Neural progenitor cell (in vitro differentiated cells): ENCODE results near the gene FCAR. TPM values are rescaled to one million over a fixed set of nuclear protein-coding genes. Genes with fewer than 3 reads are reported as not detected.
"Not testable (repeated sequence)": the region's sequence is repeated elsewhere in the genome, so short reads cannot be mapped to it uniquely, and the experiment has no call there.

Experiments used
- DNase-seq: peaks from one replicate; pipeline ENCODE4 v3.0.0-alpha.2; 2016; ENCODE audit warnings: low spot score
- H2AFZ ChIP-seq: fragments of 200-600 bp; sonication (generic); replicated peaks from 2 replicates; pipeline ENCODE4 v1.6.1; 2016; ENCODE audit warnings: antibody characterized with exemption
- H3F3A ChIP-seq: fragments of 200-600 bp; sonication (generic); 2 replicates; pipeline ENCODE4 v1.6.1; 2016; ENCODE audit warnings: antibody characterized with exemption, low read depth
- H3K27ac ChIP-seq: fragments of 200-600 bp; sonication (generic); 2 replicates; pipeline ENCODE4 v1.5.1; 2016; ENCODE audit warnings: mild to moderate bottlenecking
- H3K27me3 ChIP-seq: fragments of 200-600 bp; sonication (generic); 2 replicates; pipeline ENCODE4 v1.6.1; 2016; ENCODE audit warnings: mild to moderate bottlenecking, moderate library complexity
- H3K36me3 ChIP-seq: fragments of 200-600 bp; sonication (generic); 2 replicates; pipeline ENCODE4 v1.5.1; 2016
- H3K4me1 ChIP-seq: fragments of 200-600 bp; sonication (generic); 2 replicates; pipeline ENCODE4 v1.6.1; 2016; ENCODE audit warnings: mixed run types
- H3K4me2 ChIP-seq: fragments of 200-600 bp; sonication (generic); 2 replicates; pipeline ENCODE4 v1.6.1; 2016
- H3K4me3 ChIP-seq: fragments of 200-600 bp; sonication (generic); 2 replicates; pipeline ENCODE4 v1.5.1; 2016
- H3K79me2 ChIP-seq: fragments of 200-600 bp; sonication (generic); 2 replicates; pipeline ENCODE4 v1.6.1; 2016; ENCODE audit warnings: low read depth
- H3K9ac ChIP-seq: fragments of 200-600 bp; sonication (generic); 2 replicates; pipeline ENCODE4 v1.6.1; 2016
- H3K9me3 ChIP-seq: fragments of 200-600 bp; sonication (generic); 2 replicates; pipeline ENCODE4 v1.5.1; 2016; ENCODE audit warnings: low read depth
- H4K20me1 ChIP-seq: fragments of 200-600 bp; sonication (generic); 2 replicates; pipeline ENCODE4 v1.6.1; 2016; ENCODE audit warnings: low read depth
- H3K27ac Mint-ChIP-seq: 3 replicates; pipeline ENCODE4 v1.8.0; 2021; ENCODE audit warnings: mixed read lengths
- H3K27me3 Mint-ChIP-seq: 2 replicates; pipeline ENCODE4 v1.8.0; 2022; ENCODE audit warnings: low read depth, mild to moderate bottlenecking, inconsistent platforms, moderate library complexity, mixed read lengths; ENCODE audit not compliant: insufficient read depth
- H3K36me3 Mint-ChIP-seq: 3 replicates; pipeline ENCODE4 v1.8.0; 2021; ENCODE audit warnings: mixed read lengths
- H3K4me1 Mint-ChIP-seq: 3 replicates; pipeline ENCODE4 v1.8.0; 2021; ENCODE audit warnings: mixed read lengths
- H3K4me3 Mint-ChIP-seq: 3 replicates; pipeline ENCODE4 v1.8.0; 2021; ENCODE audit warnings: mild to moderate bottlenecking, moderate library complexity, mixed read lengths
- H3K9me3 Mint-ChIP-seq: 3 replicates; pipeline ENCODE4 v1.8.0; 2020; ENCODE audit warnings: mixed read lengths
- CTCF ChIP-seq: fragments of 200-600 bp; sonication (generic); IDR thresholded peaks from 2 replicates; pipeline ENCODE4 v1.5.1; 2017; ENCODE audit warnings: antibody characterized with exemption, mild to moderate bottlenecking
- EZH2 ChIP-seq: fragments of 200-600 bp; sonication (generic); IDR thresholded peaks from 2 replicates; pipeline ENCODE4 v1.6.1; 2017; ENCODE audit warnings: antibody characterized with exemption, mild to moderate bottlenecking, moderate library complexity
- EZH2phosphoT487 ChIP-seq: fragments of 200-600 bp; sonication (generic); IDR thresholded peaks from 2 replicates; pipeline ENCODE4 v1.6.1; 2017; ENCODE audit warnings: antibody characterized with exemption
- total RNA-seq: library from RNA; depleted of rRNA; stranded (reverse); fragments of >200 nt; gene quantifications from 2 replicates; pipeline ENCODE4 v1.2.3, GENCODE V29; 2015; ENCODE audit warnings: low replicate concordance

The FCAR gene
- total RNA-seq, 1 donor from 2014 or later, result not detected

- Histone ChIP-seq H3K4me2 (no peak overlapping the region), H3K27me3 (no peaks in the 10 kb centered on the region), H4K20me1 (no peaks in the 10 kb centered on the region), H3K9me3 (no peaks in the 10 kb centered on the region), H3K27ac (no peak overlapping the region), H3K36me3 (no peaks in the 10 kb centered on the region), H3F3A (no peaks in the 10 kb centered on the region), H3K4me1 (no peaks in the 10 kb centered on the region), H2AFZ (no peak overlapping the region), H3K79me2 (no peaks in the 10 kb centered on the region), H3K9ac (no peak overlapping the region), H3K4me3 (no peak overlapping the region)
- H3K27me3 Mint-ChIP-seq, result no peaks in the 10 kb centered on the region
- H3K36me3 Mint-ChIP-seq, result no peaks in the 10 kb centered on the region
- no peak overlapping the region for H3K4me3 Mint-ChIP-seq
- H3K4me1 Mint-ChIP-seq, result no peaks in the 10 kb centered on the region
- TF ChIP-seq CTCF, result no peak
- no peak for TF ChIP-seq EZH2phosphoT487
- no peak for TF ChIP-seq EZH2
- H3K27ac Mint-ChIP-seq, result no peak overlapping the region
- peaks cover 7% of the 10 kb centered on the region for H3K9me3 Mint-ChIP-seq
- no peak for DNase-seq
These were observed 31.4 kb downstream of the FCAR start for GRCh38 chr19:54905421-54905802.

- H3K4me2 ChIP-seq, result no peak within 1 kb of the TSS
- H3K4me1 ChIP-seq, result no peaks in the 10 kb centered on the region
- no peak within 1 kb of the TSS for H3K27ac ChIP-seq
These were observed 31.9 kb downstream of the FCAR start, which contains the start of gene NCR1 for GRCh38 chr19:54905803-54906511. TSS of gene NCR1 (plus strand) at chr19:54906148. CDS start at chr19:54906188, 40 bp downstream.

GRCh38 chr19:54906819-54907218 lies 32.8 kb downstream of the FCAR start:
- Histone ChIP-seq H3K36me3 (no peaks in the 10 kb centered on the region), H3K27ac (no peak overlapping the region), H4K20me1 (no peaks in the 10 kb centered on the region), H3K9ac (no peak overlapping the region), H3K27me3 (no peaks in the 10 kb centered on the region), H3F3A (no peaks in the 10 kb centered on the region), H3K4me1 (no peaks in the 10 kb centered on the region), H3K79me2 (no peaks in the 10 kb centered on the region), H3K4me3 (no peak overlapping the region), H3K4me2 (no peak overlapping the region), H2AFZ (no peak overlapping the region), H3K9me3 (no peaks in the 10 kb centered on the region)
- Mint-ChIP-seq H3K27me3 (no peaks in the 10 kb centered on the region), H3K36me3 (no peaks in the 10 kb centered on the region), H3K9me3 (peaks cover 12% of the 10 kb centered on the region), H3K27ac (no peak overlapping the region), H3K4me1 (no peaks in the 10 kb centered on the region), H3K4me3 (no peak overlapping the region)
- DNase-seq, result no peak
- TF ChIP-seq EZH2 (no peak), EZH2phosphoT487 (no peak), CTCF (no peak)

More at GRCh38 chr19:54905803-54906511, 31.9 kb downstream of the FCAR start, which contains the start of gene NCR1:
- Mint-ChIP-seq H3K9me3 (peaks cover 10% of the 10 kb centered on the region), H3K4me1 (no peaks in the 10 kb centered on the region), H3K4me3 (no peak within 1 kb of the TSS), H3K27me3 (no peaks in the 10 kb centered on the region), H3K36me3 (no peaks in the 10 kb centered on the region), H3K27ac (no peak within 1 kb of the TSS)
- Histone ChIP-seq H3K9ac (no peak within 1 kb of the TSS), H2AFZ (peak within 1 kb of the TSS; percentile 36), H3K9me3 (no peaks in the 10 kb centered on the region), H3K4me3 (no peak within 1 kb of the TSS), H3K36me3 (no peaks in the 10 kb centered on the region), H4K20me1 (no peaks in the 10 kb centered on the region), H3K27me3 (no peaks in the 10 kb centered on the region), H3F3A (no peaks in the 10 kb centered on the region), H3K79me2 (no peaks in the 10 kb centered on the region)
- no peak for TF ChIP-seq EZH2
- TF ChIP-seq CTCF, result no peak
- no peak for TF ChIP-seq EZH2phosphoT487
- no peak for DNase-seq

GRCh38 chr19:54907899-54908298 lies 33.9 kb downstream of the FCAR start:
- peaks cover 15% of the 10 kb centered on the region for H3K9me3 Mint-ChIP-seq
- DNase-seq, H3K4me1 Mint-ChIP-seq, H3K36me3 ChIP-seq, H3K27ac Mint-ChIP-seq, H3K79me2 ChIP-seq, H3K27me3 Mint-ChIP-seq, H3K4me3 Mint-ChIP-seq, H3K4me1 ChIP-seq, H4K20me1 ChIP-seq, H3K4me2 ChIP-seq, H3K27ac ChIP-seq, H3F3A ChIP-seq, H3K4me3 ChIP-seq, H3K36me3 Mint-ChIP-seq, H3K9ac ChIP-seq, H3K27me3 ChIP-seq, H2AFZ ChIP-seq, H3K9me3 ChIP-seq: not testable (repeated sequence)
